ENCODE data around the gene COG5.
"Not testable (repeated sequence)": the region's sequence is repeated elsewhere in the genome, so short reads cannot be mapped to it uniquely, and the experiment has no call there.

Gene COG5

DNA sequence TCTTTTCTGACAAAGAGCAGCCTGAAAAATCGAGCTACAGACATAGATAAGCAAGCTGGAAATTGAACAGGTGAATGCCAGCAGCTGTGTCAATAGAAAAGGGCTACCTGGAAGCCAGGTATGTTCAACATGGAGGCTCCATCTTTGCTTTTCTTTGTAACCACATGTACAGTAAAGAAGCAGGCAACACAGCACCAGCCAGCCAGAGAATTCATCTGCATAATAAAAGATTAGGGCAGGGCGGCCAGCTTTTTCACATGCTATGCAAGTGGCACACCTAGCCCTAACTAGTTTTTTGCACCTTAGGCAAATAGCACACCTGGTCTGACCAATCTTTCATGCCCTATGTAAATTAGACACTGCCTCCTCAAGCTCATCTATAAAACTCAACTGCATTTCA lies 25.7 kb downstream of the COG5 start:
- Histone ChIP-seq H3K79me2 (ENCODE audit: control insufficient read depth, low read length) (no peaks in the 10 kb centered on the region; the same call in 1 of the 2 replicates), H4K20me1 (ENCODE audit: control insufficient read depth, insufficient read depth, low read depth, low read length) (no peaks in the 10 kb centered on the region), H3K4me2 (ENCODE audit: low read length) (no peak overlapping the region), H3K27me3 (ENCODE audit: control insufficient read depth, low read length) (no peaks in the 10 kb centered on the region), H3K9me2 (replicated peaks; ENCODE audit: control insufficient read depth, low read length) (no peaks in the 10 kb centered on the region), H3K9me3 (ENCODE audit: control insufficient read depth, insufficient read depth, low read length) (peaks cover 6% of the 10 kb centered on the region; the same call in 1 of the 2 replicates), H3K36me3 (ENCODE audit: control insufficient read depth, low read length) (peaks cover 30% of the 10 kb centered on the region), H3F3A (ENCODE audit: control insufficient read depth, insufficient read depth) (no peaks in the 10 kb centered on the region), H3K4me1 (ENCODE audit: control insufficient read depth, low read length) (no peaks in the 10 kb centered on the region), H3K4me3 (ENCODE audit: low read length) (no peak overlapping the region), H3K27ac (ENCODE audit: low read depth, low read length) (no peak overlapping the region)
- TF ChIP-seq, protein P1, sequence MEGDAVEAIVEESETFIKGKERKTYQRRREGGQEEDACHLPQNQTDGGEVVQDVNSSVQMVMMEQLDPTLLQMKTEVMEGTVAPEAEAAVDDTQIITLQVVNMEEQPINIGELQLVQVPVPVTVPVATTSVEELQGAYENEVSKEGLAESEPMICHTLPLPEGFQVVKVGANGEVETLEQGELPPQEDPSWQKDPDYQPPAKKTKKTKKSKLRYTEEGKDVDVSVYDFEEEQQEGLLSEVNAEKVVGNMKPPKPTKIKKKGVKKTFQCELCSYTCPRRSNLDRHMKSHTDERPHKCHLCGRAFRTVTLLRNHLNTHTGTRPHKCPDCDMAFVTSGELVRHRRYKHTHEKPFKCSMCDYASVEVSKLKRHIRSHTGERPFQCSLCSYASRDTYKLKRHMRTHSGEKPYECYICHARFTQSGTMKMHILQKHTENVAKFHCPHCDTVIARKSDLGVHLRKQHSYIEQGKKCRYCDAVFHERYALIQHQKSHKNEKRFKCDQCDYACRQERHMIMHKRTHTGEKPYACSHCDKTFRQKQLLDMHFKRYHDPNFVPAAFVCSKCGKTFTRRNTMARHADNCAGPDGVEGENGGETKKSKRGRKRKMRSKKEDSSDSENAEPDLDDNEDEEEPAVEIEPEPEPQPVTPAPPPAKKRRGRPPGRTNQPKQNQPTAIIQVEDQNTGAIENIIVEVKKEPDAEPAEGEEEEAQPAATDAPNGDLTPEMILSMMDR (IDR thresholded peaks at IDR 0.05; ENCODE audit: low read depth, low read length, poor library complexity, severe bottlenecking), result no peak

DNA sequence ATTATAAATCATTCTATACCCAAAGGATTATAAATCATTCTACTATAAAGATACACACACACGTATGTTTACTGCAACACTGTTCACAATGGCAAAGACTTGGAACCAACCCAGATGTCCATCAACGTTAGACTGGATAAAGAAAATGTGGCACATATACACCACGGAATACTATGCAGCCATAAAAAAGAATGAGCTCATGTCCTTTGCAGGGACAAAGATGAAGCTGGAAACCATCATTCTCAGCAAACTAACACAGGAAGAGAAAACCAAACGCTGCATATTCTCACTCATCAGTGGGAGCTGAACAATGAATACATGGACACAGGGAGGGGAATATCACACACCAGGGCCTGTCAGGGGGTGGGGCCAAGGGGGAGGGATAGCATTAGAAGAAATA lies 26.5 kb downstream of the COG5 start:
- H3K79me2 ChIP-seq (ENCODE audit: control insufficient read depth, low read length); H3K27me3 ChIP-seq (ENCODE audit: control insufficient read depth, low read length): not testable (repeated sequence)

DNA sequence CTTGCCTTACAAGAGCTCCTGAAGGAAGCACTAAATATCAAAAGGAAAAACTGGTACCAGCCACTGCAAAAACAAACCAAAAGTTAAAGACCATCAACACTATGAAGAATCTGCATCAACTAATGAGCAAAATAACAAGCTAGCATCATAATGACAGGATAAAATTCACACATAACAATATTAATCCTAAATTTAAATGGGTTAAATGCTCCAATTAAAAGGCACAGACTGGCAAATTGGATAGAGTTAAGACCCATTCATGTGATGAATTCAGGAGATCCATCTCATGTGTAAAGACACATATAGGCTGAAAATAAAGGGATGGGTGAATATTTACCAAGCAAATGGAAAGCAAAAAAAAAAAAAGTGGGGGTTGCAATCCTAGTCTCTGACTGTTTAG lies 29.6 kb downstream of the COG5 start:
- H3K4me1 ChIP-seq (ENCODE audit: control insufficient read depth, low read length), result no peaks in the 10 kb centered on the region
- peaks cover 19% of the 10 kb centered on the region for H3K36me3 ChIP-seq (ENCODE audit: control insufficient read depth, low read length)
- H4K20me1 ChIP-seq (ENCODE audit: control insufficient read depth, insufficient read depth, low read depth, low read length), result no peaks in the 10 kb centered on the region
- no peaks in the 10 kb centered on the region; the same call in 1 of the 2 replicates for H3K79me2 ChIP-seq (ENCODE audit: control insufficient read depth, low read length)
- H3K9me3 ChIP-seq (ENCODE audit: control insufficient read depth, insufficient read depth, low read length), result peaks cover 6% of the 10 kb centered on the region; the same call in 1 of the 2 replicates
- no peak overlapping the region for H3K27ac ChIP-seq (ENCODE audit: low read depth, low read length)
- H3K9me2 ChIP-seq (replicated peaks; ENCODE audit: control insufficient read depth, low read length), result no peaks in the 10 kb centered on the region
- no peak for TF ChIP-seq EZH2phosphoT487 (IDR thresholded peaks at IDR 0.05; ENCODE audit: borderline replicate concordance, low read length)
- TF ChIP-seq, protein P1 (IDR thresholded peaks at IDR 0.05; ENCODE audit: low read depth, low read length, poor library complexity, severe bottlenecking), result no peak
- no peak overlapping the region for H3K4me2 ChIP-seq (ENCODE audit: low read length)
- no peaks in the 10 kb centered on the region for H3F3A ChIP-seq (ENCODE audit: control insufficient read depth, insufficient read depth)
- H3K4me3 ChIP-seq (ENCODE audit: low read length), result no peak overlapping the region
- H3K27me3 ChIP-seq (ENCODE audit: control insufficient read depth, low read length), result no peaks in the 10 kb centered on the region

More for the DNA sequence above, 26.5 kb downstream of the COG5 start:
- not testable (repeated sequence) for H3K4me3 ChIP-seq (ENCODE audit: low read length); H3K9me3 ChIP-seq (ENCODE audit: control insufficient read depth, insufficient read depth, low read length); H3K4me2 ChIP-seq (ENCODE audit: low read length); H3F3A ChIP-seq (ENCODE audit: control insufficient read depth, insufficient read depth); H3K9me2 ChIP-seq (replicated peaks; ENCODE audit: control insufficient read depth, low read length); H3K27ac ChIP-seq (ENCODE audit: low read depth, low read length); H4K20me1 ChIP-seq (ENCODE audit: control insufficient read depth, insufficient read depth, low read depth, low read length); H3K4me1 ChIP-seq (ENCODE audit: control insufficient read depth, low read length)
- peaks cover 25% of the 10 kb centered on the region for H3K36me3 ChIP-seq (ENCODE audit: control insufficient read depth, low read length)

DNA sequence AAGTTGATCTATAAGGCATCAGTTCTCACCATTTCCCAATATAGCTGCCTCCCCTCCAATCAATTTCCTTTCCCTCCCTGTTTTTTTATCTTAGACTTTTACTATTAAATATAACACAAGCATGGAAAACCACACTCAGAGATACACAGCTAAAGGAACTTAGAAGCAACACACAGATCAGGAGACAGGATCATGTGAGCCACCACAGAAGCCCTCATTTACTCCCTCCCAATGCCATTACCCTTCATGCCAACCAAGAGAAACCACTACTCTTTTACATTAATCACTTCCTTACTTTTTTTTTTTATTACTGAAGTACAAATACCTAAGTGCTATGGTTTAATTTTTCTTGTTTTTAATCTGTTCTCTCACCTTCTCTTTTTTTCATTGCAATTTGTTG lies 33.0 kb downstream of the COG5 start:
- Histone ChIP-seq H3K4me2 (ENCODE audit: low read length) (no peak overlapping the region), H4K20me1 (ENCODE audit: control insufficient read depth, insufficient read depth, low read depth, low read length) (no peaks in the 10 kb centered on the region), H3K4me1 (ENCODE audit: control insufficient read depth, low read length) (no peaks in the 10 kb centered on the region), H3K9me2 (replicated peaks; ENCODE audit: control insufficient read depth, low read length) (no peaks in the 10 kb centered on the region), H3K27me3 (ENCODE audit: control insufficient read depth, low read length) (no peaks in the 10 kb centered on the region), H3K27ac (ENCODE audit: low read depth, low read length) (no peak overlapping the region), H3F3A (ENCODE audit: control insufficient read depth, insufficient read depth) (no peaks in the 10 kb centered on the region), H3K36me3 (ENCODE audit: control insufficient read depth, low read length) (peaks cover 10% of the 10 kb centered on the region; the same call in 1 of the 2 replicates), H3K4me3 (ENCODE audit: low read length) (no peak overlapping the region), H3K9me3 (ENCODE audit: control insufficient read depth, insufficient read depth, low read length) (no peaks in the 10 kb centered on the region), H3K79me2 (ENCODE audit: control insufficient read depth, low read length) (no peaks in the 10 kb centered on the region)
- TF ChIP-seq EZH2phosphoT487 (IDR thresholded peaks at IDR 0.05; ENCODE audit: borderline replicate concordance, low read length), result no peak
- TF ChIP-seq, protein P1 (IDR thresholded peaks at IDR 0.05; ENCODE audit: low read depth, low read length, poor library complexity, severe bottlenecking), result no peak

All from DOHH2 (cell line).